ENCODE data around the gene STK32B.

The STK32B gene

DNA sequence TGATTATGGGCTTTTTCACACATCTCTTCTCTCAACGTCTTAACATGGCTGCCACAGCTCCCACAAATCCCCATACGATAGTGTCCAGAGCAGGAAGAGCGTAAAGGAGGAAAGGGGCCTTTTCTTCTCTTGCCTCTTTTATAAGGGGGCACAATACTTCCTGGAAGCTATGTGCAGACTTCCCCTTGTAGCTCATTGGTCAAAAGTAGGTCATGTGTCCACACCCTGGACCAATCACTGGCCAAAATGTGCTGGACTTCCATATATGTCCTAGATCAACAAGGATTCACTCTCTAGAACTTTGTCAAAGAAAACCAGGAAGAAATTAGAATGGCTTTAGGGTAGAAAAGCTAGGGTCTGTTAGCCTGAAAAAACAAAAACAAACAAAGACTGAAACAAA lies 26.7 kb downstream of the STK32B start:
- DNase-seq, result no peak

GRCh38 chr4:5079581-5079980 lies 28.3 kb downstream of the STK32B start:
- no peak for DNase-seq

DNA sequence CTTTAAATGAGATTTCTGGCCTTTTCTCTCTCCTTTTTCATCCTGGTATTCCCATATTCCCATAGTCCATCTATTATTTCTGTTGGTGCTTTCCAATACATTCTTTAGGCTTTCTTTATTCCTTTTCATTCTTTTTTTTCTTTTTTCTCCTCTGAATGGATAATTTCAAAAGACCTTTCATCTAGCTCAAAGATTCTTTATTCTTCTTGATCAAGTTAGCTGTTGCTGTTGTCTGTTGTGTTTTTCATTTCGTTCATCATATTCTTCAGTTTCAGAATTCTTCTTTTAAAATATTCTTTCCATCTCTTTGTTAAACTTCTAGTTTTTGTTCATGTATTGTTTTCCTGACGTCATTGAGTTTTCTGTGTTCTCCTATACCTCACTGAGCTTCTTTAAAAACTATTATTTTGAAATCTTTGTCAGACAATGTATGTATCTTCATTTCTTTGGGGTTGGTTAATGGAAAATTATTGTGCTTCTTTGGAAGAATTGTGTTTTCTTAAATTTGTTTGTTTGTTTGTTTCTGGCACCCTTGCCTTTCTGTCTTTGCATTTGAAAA lies 30.2 kb downstream of the STK32B start:
- no peak for DNase-seq

DNA sequence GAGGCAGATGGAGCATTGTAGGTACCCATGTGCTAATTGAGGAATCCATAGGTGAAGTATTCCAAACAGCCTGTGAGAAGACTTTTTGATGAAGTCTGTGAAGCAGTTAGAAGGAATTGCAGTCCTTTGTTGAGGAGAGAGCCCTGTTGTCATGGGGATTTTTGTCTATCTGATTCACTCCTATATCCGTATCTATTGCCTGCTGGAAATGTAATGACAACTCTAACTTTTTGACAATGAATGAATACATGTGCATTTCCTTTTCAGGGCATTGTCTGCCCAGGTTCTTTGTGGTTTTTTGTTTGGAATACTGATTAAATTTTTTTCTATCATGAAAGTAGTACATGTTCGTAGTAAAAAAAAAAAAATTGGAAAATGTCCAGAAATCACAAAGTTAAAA lies 31.1 kb downstream of the STK32B start:
- DNase-seq, result no peak

- no peak for DNase-seq
These were observed 33.7 kb downstream of the STK32B start for GRCh38 chr4:5084911-5085475.

- DNase-seq, result no peak
These were observed 35.3 kb downstream of the STK32B start for GRCh38 chr4:5086535-5086934.

GRCh38 chr4:5096261-5096660 lies 45.0 kb downstream of the STK32B start:
- DNase-seq, result no peak

GRCh38 chr4:5098176-5098575 lies 46.9 kb downstream of the STK32B start:
- DNase-seq, result no peak

DNA sequence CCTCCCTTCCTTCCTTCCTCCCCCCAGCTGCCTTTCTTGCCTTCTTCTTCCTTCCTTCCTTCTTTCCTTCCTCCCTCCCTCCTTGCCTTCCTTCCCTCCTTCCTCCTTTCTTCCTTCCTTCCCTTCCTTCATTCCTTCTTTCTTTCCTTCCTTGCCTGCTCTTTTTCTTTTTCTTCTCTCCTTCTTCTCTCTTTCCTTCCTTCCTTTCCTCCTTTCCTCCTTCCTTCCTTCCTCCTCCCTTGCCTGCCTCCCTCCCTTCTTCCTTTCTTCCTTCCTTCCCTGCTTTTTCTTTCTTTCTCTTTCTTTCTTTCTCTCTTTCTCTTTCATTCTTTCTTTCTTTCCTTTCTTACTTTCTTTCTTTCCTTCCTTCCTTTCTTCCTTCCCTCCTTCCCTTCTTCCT lies 49.1 kb downstream of the STK32B start:
- no peak for DNase-seq

DNA sequence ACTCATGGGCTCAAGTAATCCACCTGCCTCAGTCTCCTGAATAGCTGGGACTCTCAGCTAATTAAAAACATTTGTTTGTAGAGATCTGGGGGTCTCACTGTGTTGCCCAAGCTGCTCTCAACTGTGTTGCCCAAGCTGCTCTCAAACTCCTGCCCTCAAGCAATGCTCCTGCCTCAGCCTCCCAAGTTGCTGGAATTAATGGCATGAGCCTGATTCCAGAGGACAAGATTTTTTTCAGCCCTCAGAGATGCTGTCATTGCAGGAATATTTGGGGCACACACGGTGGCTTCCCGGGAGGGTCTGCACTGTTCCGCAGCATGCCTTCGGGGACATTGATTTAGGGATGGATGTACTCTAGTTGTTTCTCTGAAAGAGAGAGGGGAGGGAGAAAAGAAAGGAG lies 49.7 kb downstream of the STK32B start:
- no peak for DNase-seq

DNA sequence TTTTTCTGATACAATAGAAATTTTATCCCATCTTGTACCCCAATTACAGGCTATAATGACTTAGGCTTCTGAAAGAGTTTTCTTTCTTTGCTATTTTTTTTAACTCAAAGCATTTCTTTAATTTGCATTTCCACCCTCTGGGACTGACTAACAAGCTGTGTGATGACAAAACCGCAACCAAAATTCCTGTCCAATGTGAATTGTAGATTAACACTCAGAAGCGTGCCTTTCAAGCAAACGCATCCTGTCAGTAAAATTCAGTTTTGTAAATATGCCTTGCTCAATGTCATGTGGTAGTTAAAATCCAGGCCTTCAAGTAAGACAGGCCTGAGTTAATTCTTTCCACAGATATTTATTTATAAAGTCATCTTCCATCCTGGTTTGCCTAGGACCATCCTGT lies 50.3 kb downstream of the STK32B start:
- DNase-seq, result no peak

GRCh38 chr4:5110901-5111300 lies 59.6 kb downstream of the STK32B start:
- DNase-seq, result no peak

DNA sequence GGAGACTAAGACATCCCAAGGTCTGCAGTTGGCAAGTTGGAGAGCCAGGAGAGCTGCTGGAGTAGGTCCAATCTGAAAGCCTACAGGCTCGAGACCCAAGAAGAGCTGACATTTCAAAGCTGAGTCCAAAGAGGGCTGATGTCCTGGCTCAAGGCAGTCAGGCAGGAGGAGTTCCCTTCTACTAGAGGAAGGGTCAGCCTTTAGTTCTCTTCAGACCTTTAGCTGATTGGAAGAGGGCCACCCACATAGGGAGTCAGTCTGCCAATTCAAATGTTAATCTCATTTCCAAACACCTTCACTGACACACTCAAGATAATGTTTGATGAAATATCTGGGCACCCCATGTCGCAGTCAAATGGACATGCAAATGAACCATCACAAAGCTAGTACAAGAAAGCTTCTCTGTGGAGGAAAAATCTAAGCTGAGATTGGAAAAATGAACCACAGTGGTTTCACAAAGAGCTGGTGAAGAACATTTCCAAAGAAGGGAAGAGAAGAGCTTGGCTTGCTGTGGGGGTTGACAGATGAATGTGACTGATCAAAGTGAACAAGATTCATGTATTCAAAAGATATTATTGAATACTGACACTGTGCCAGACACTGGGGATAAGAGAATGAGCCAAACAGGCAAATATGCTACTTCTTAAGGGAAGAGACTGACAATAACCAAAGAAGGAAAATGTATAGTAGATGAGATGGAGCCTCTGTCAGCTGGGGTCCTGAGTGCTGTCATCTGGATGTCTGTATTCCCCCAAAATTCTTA lies 61.2 kb downstream of the STK32B start:
- no peak for DNase-seq

GRCh38 chr4:5114950-5115349 lies 63.7 kb downstream of the STK32B start:
- no peak for DNase-seq

GRCh38 chr4:5118091-5118786 lies 67.0 kb downstream of the STK32B start:
- no peak for DNase-seq

DNA sequence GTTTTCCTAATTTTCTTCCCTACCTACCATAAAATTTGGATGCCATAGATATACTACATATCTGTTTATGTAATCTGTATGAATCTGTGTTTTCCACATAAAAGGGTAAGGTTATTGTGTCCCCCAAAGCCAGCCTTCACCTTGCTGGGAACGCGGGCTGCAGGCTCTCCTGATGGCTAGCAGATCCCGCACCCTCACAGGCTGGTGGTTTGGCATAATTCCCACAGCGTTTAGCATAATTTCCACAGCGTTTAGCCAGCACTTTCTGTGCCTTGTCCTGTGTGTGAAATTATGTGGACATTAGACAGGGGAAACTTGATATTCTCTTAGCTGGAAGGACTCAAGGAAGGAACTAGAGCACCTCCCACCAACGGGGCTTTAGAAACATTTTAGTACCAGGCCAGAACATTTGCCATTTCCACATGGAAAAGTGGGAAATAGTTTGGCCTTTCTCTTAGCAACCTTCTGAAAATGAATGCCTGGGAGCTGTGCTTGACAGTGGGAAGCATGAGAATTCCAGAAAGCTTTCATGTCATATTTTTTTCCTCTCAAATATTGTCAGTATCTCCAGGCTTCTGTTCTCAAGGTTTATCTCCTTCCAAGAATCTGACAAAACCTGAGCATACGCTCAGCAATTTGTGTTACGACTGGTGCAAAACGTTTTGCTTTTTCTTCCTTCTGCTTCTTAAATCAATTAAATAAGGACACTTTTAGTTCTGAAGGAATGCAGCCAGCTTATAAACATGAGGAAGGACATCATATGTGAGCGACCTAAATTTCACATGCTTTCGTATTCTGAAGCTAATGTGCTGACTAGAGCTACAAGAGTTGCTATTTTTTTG lies 67.9 kb downstream of the STK32B start:
- DNase-seq, result no peak

DNA sequence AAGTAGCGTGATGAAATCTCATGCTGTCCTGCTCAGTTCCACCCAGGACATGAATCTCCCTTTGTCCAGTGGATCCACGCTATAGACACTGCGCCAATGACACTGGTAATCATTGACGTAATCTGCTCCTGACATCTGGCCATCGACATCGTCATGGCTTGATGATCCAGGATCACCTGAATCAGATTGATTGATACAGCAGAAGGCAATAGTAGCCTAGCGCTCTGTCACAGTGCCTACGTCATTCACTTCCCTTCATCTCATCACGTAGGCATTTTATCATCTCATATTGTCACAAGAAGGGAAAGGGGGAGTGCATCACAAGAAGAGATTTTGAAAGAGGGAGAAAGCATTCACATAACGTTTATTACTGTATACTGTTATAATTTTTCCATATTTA lies 68.8 kb downstream of the STK32B start:
- DNase-seq, result no peak

DNA sequence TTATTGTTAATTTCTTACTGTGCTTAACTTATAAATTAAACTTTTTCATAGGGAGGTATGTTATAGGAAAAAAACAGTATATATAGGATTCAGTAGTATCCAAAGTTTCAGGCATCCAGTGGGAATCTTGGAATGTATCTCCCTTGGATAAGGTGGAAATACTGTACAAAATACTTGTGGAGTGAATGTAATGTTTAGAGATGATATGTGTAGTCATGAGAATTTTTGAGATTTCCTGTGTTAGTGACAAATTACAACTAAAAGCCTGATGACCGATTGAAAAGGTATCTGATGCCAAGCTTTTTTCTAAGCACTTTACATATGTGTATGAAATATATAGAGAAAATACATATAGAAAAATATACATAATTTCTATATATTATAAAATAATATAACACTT lies 69.2 kb downstream of the STK32B start:
- no peak for DNase-seq

GRCh38 chr4:5122114-5122513 lies 70.8 kb downstream of the STK32B start:
- DNase-seq, result no peak

GRCh38 chr4:5124876-5125275 lies 73.6 kb downstream of the STK32B start:
- no peak for DNase-seq

GRCh38 chr4:5125321-5125720 lies 74.0 kb downstream of the STK32B start:
- no peak for DNase-seq

DNA sequence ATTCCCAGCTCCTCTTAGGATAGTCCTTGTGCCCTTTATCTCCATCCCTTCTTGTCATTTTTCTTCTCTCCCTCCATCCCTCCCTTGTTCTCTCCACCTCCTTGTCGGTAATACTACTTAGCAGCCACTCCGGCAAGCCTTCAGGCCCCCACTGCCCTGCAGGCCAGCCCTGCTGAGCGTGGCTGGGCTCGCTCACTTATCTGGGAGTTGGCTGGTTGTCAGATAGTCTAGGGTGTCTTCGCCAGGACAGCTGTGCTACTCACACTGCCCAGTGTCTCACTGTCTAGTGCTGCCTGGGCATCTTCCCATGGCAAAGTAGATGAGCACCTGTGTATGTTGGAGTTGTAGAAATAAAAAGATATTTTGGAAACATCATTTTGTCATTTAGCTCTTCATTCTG lies 75.0 kb downstream of the STK32B start:
- DNase-seq, result no peak

DNA sequence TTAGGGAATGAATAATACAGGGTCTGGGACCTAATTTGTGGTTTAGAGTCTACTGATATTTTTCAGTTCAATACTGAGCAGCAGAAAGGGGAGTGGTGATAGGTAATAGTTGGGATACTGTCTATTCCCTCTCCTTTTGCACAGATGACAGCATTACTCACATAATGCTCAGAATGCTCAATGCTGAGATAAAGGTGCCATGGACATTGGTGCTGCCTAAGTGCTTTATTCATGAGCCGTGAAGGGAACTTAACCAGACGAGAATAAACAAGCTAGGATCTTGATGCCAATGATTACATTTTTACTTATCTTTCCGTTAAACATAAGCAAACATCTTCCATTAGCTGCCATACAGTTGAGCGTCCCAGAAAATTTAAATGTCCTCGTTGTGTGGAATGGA lies 75.6 kb downstream of the STK32B start:
- DNase-seq, result no peak
